WTC11 (cell line): ENCODE measurements around the gene TIMELESS.

ENCODE experiments used
- ARID4B ChIP-seq: sonication (generic); formaldehyde crosslinking; IDR thresholded peaks from 2 replicates; pipeline ENCODE4 v1.8.0; 2023; ENCODE audit warnings: missing genetic modification reagents, mild to moderate bottlenecking, borderline replicate concordance
- ATF3 ChIP-seq: sonication (generic); formaldehyde crosslinking; conservative IDR thresholded peaks from 2 replicates; pipeline ENCODE4 v1.8.1; 2022; ENCODE audit warnings: mild to moderate bottlenecking, missing genetic modification reagents
- CTCF ChIP-seq: fragments of 200-600 bp; IDR thresholded peaks from 2 replicates; pipeline ENCODE4 v1.8.0; 2022; ENCODE audit warnings: antibody characterized with exemption
- FOXJ3 ChIP-seq: sonication (generic); formaldehyde crosslinking; IDR thresholded peaks from 2 replicates; pipeline ENCODE4 v1.9.0; 2021; ENCODE audit warnings: missing genetic modification reagents, mild to moderate bottlenecking, borderline replicate concordance
- FOXK1 ChIP-seq: sonication (generic); formaldehyde crosslinking; IDR thresholded peaks from 2 replicates; pipeline ENCODE4 v1.8.0; 2022; ENCODE audit warnings: mild to moderate bottlenecking, moderate library complexity, missing genetic modification reagents
- HMGXB4 ChIP-seq: sonication (generic); formaldehyde crosslinking; IDR thresholded peaks from 2 replicates; pipeline ENCODE4 v1.8.1; 2023; ENCODE audit warnings: mild to moderate bottlenecking, moderate library complexity, missing genetic modification reagents

GRCh38 chr12:56387152-56387736, 62.0 kb downstream of the TIMELESS start:
- TF ChIP-seq ATF3 (no peak), FOXJ3 (CRISPR knock-in tag) (no peak), CTCF (no peak), ARID4B (CRISPR knock-in tag) (no peak), FOXK1 (CRISPR knock-in tag) (no peak), HMGXB4 (CRISPR knock-in tag) (no peak)
